ENCODE measurements around the gene CYTH4.
A peak's percentile ranks its signal among the peaks of the same experiment; 100 is the strongest.

CYTH4 gene

GRCh38 chr22:37253126-37253660, 29.1 kb upstream of the CYTH4 start:
- Histone ChIP-seq H3K4me1 (ENCODE audit: control insufficient read depth, insufficient read depth, low read length, unreplicated experiment) (peaks cover 25% of the 10 kb centered on the region), H3K4me3 (ENCODE audit: low read depth, low read length) (no peak overlapping the region), H2AFZ (ENCODE audit: low read length, unreplicated experiment) (no peak overlapping the region), H3K36me3 (ENCODE audit: insufficient read depth, low read length) (no peaks in the 10 kb centered on the region), H3K27ac (ENCODE audit: low read depth, low read length) (no peak overlapping the region), H3K79me2 (ENCODE audit: control insufficient read depth, insufficient read depth, low read length, unreplicated experiment) (no peaks in the 10 kb centered on the region), H3K27me3 (ENCODE audit: insufficient read depth, low read length) (no peaks in the 10 kb centered on the region)

DNA sequence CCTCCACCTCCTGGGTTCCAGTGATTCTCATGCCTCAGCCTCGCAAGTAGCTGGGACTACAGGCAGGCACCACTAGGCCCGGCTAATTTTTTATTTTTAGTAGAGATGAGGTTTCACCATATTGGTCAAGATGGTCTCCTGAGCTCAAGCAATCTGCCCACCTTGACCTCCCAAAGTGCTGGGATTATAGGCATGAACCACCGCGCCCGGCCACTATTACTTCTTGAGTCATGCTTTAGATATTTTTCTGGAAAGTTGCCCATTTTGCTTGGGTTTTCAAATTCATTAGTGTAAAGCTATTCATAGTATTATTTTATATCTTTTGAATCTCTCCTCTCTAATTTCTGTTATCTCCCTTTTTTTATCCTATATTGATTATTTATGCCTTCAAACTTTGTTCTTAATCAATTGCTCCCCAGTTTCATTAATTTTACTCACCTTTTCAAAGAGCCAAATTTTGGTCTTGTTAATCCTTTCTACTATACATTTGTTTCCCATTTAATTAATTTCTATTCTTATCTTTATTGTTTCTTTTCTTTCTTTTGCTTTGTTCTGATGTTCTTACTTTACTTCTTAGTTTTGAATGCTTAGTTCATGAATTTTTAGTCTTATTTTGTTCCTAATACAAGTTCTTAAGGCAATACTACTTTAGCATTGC, 28.0 kb upstream of the CYTH4 start:
- H3K36me3 ChIP-seq (ENCODE audit: insufficient read depth, low read length): no peaks in the 10 kb centered on the region
- no peaks in the 10 kb centered on the region for H3K27me3 ChIP-seq (ENCODE audit: insufficient read depth, low read length)

DNA sequence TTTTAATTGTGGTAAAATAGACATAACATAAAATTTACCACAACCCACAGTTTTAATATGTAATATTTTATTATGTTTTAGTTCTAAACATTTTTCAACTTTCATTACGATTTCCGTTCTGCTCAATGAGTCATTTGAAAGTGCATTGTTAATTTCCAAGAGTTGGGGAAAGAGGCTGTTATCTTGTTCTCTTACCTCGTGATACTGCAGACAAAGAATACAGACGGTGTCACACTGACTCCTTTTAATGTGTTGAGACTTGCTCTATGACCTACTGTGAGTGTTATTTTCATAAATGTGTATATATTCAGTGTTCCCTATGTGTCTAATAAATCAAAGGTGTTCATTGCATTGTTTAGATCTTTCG, 27.5 kb upstream of the CYTH4 start:
- peak overlapping the region; percentile 74 for H3K27ac ChIP-seq (ENCODE audit: low read depth, low read length)
- H3K4me3 ChIP-seq (ENCODE audit: low read depth, low read length): 0 out of 2 replicates have a peak overlapping the region, but pooled peaks have one; percentile 33
- H3K4me1 ChIP-seq (ENCODE audit: control insufficient read depth, insufficient read depth, low read length, unreplicated experiment): peaks cover 25% of the 10 kb centered on the region

More for the DNA sequence above, 28.0 kb upstream of the CYTH4 start:
- Histone ChIP-seq H3K4me1 (ENCODE audit: control insufficient read depth, insufficient read depth, low read length, unreplicated experiment) (peaks cover 25% of the 10 kb centered on the region), H3K27ac (ENCODE audit: low read depth, low read length) (peak overlapping the region; percentile 74), H2AFZ (ENCODE audit: low read length, unreplicated experiment) (no peak overlapping the region), H3K4me3 (ENCODE audit: low read depth, low read length) (0 out of 2 replicates have a peak overlapping the region, but pooled peaks have one; percentile 33), H3K79me2 (ENCODE audit: control insufficient read depth, insufficient read depth, low read length, unreplicated experiment) (no peaks in the 10 kb centered on the region)

GRCh38 chr22:37255558-37256006, 26.7 kb upstream of the CYTH4 start:
- no peak overlapping the region for H3K4me3 ChIP-seq (ENCODE audit: low read depth, low read length)
- no peaks in the 10 kb centered on the region for H3K27me3 ChIP-seq (ENCODE audit: insufficient read depth, low read length)
- H3K36me3 ChIP-seq (ENCODE audit: insufficient read depth, low read length): no peaks in the 10 kb centered on the region
- H2AFZ ChIP-seq (ENCODE audit: low read length, unreplicated experiment): peak overlapping the region; percentile 36
- peaks cover 25% of the 10 kb centered on the region for H3K4me1 ChIP-seq (ENCODE audit: control insufficient read depth, insufficient read depth, low read length, unreplicated experiment)
- H3K27ac ChIP-seq (ENCODE audit: low read depth, low read length): no peak overlapping the region
- H3K79me2 ChIP-seq (ENCODE audit: control insufficient read depth, insufficient read depth, low read length, unreplicated experiment): no peaks in the 10 kb centered on the region

More for the DNA sequence above, 27.5 kb upstream of the CYTH4 start:
- Histone ChIP-seq H3K27me3 (ENCODE audit: insufficient read depth, low read length) (no peaks in the 10 kb centered on the region), H3K79me2 (ENCODE audit: control insufficient read depth, insufficient read depth, low read length, unreplicated experiment) (no peaks in the 10 kb centered on the region), H3K36me3 (ENCODE audit: insufficient read depth, low read length) (no peaks in the 10 kb centered on the region), H2AFZ (ENCODE audit: low read length, unreplicated experiment) (no peak overlapping the region)

- Histone ChIP-seq H3K36me3 (ENCODE audit: insufficient read depth, low read length) (no peaks in the 10 kb centered on the region), H2AFZ (ENCODE audit: low read length, unreplicated experiment) (no peak overlapping the region), H3K27me3 (ENCODE audit: insufficient read depth, low read length) (no peaks in the 10 kb centered on the region), H3K79me2 (ENCODE audit: control insufficient read depth, insufficient read depth, low read length, unreplicated experiment) (no peaks in the 10 kb centered on the region), H3K4me1 (ENCODE audit: control insufficient read depth, insufficient read depth, low read length, unreplicated experiment) (peaks cover 25% of the 10 kb centered on the region), H3K4me3 (ENCODE audit: low read depth, low read length) (no peak overlapping the region), H3K27ac (ENCODE audit: low read depth, low read length) (no peak overlapping the region)
These were observed 26.1 kb upstream of the CYTH4 start for GRCh38 chr22:37256075-37256726.

- Histone ChIP-seq H3K27me3 (ENCODE audit: insufficient read depth, low read length) (no peaks in the 10 kb centered on the region), H3K36me3 (ENCODE audit: insufficient read depth, low read length) (no peaks in the 10 kb centered on the region), H3K4me3 (ENCODE audit: low read depth, low read length) (no peak overlapping the region), H3K79me2 (ENCODE audit: control insufficient read depth, insufficient read depth, low read length, unreplicated experiment) (no peaks in the 10 kb centered on the region), H3K4me1 (ENCODE audit: control insufficient read depth, insufficient read depth, low read length, unreplicated experiment) (peaks cover 23% of the 10 kb centered on the region), H2AFZ (ENCODE audit: low read length, unreplicated experiment) (no peak overlapping the region), H3K27ac (ENCODE audit: low read depth, low read length) (no peak overlapping the region)
These were observed 24.1 kb upstream of the CYTH4 start for GRCh38 chr22:37258005-37258752.

DNA sequence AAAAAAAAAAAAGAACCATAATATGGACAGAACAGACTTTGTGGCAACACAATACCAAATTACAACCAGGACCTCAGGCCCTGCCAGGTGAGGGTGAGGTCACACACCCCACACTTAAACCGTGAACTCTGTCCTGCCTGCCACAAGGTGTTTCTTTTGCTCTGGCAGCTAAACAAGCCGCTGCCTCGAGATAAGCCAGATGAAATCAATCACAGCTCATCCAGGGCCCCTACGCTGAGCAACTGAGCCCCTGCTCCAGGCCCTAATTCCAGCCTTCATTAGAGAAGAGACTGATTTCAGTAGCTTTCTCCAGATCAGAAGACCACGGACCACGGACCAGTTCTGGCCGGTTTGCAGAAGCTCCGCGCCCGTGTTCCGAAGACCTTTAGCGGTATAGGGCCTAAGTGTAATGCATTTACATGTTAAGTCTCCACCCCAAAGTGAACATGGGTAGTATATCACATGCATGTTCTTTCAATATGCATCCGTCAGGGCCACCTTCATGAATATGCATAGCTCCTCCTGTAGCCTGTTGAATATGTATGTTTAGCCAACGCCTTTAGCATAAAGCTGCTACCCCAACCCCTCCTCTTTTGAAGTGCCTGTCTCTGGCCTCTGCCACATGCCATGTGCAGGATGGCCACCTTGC, 23.4 kb upstream of the CYTH4 start:
- no peaks in the 10 kb centered on the region for H3K36me3 ChIP-seq (ENCODE audit: insufficient read depth, low read length)
- peaks cover 21% of the 10 kb centered on the region for H3K4me1 ChIP-seq (ENCODE audit: control insufficient read depth, insufficient read depth, low read length, unreplicated experiment)
- no peaks in the 10 kb centered on the region for H3K79me2 ChIP-seq (ENCODE audit: control insufficient read depth, insufficient read depth, low read length, unreplicated experiment)
- no peak overlapping the region for H3K27ac ChIP-seq (ENCODE audit: low read depth, low read length)
- no peak overlapping the region for H2AFZ ChIP-seq (ENCODE audit: low read length, unreplicated experiment)
- no peak overlapping the region for H3K4me3 ChIP-seq (ENCODE audit: low read depth, low read length)
- no peaks in the 10 kb centered on the region for H3K27me3 ChIP-seq (ENCODE audit: insufficient read depth, low read length)

DNA sequence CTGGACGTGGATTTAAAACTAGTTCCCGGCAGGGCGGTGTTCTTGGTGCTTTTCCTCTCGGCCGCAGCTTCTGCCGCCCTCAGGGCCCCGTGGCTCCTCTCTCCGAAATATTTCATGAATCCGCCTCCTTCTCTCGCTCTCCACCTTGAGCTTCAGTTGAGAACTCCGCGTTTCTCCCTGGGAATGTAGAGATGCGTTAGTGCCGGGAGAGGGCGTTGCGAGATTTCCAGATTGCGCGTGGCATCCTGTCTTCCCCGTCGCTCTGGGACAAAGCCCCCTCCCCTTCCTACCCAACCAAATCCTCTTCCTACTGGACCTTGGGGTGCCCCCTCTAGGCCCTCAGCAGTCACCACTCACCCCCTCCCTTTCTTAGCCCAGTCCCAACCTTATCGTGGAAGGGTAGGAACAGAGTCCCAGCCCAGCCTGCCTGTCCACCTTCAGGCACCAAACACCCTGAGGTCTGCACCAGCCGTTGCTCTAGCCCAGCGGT, 22.7 kb upstream of the CYTH4 start:
- Histone ChIP-seq H2AFZ (ENCODE audit: low read length, unreplicated experiment) (no peak overlapping the region), H3K27me3 (ENCODE audit: insufficient read depth, low read length) (no peaks in the 10 kb centered on the region), H3K79me2 (ENCODE audit: control insufficient read depth, insufficient read depth, low read length, unreplicated experiment) (no peaks in the 10 kb centered on the region), H3K4me3 (ENCODE audit: low read depth, low read length) (peak overlapping the region; percentile 62; the same call in 1 of the 2 replicates), H3K4me1 (ENCODE audit: control insufficient read depth, insufficient read depth, low read length, unreplicated experiment) (peaks cover 14% of the 10 kb centered on the region), H3K36me3 (ENCODE audit: insufficient read depth, low read length) (no peaks in the 10 kb centered on the region), H3K27ac (ENCODE audit: low read depth, low read length) (no peak overlapping the region)

- H3K36me3 ChIP-seq (ENCODE audit: insufficient read depth, low read length): no peaks in the 10 kb centered on the region
- no peaks in the 10 kb centered on the region for H3K27me3 ChIP-seq (ENCODE audit: insufficient read depth, low read length)
- no peak overlapping the region for H3K27ac ChIP-seq (ENCODE audit: low read depth, low read length)
- no peaks in the 10 kb centered on the region for H3K79me2 ChIP-seq (ENCODE audit: control insufficient read depth, insufficient read depth, low read length, unreplicated experiment)
- no peak overlapping the region for H3K4me3 ChIP-seq (ENCODE audit: low read depth, low read length)
- H3K4me1 ChIP-seq (ENCODE audit: control insufficient read depth, insufficient read depth, low read length, unreplicated experiment): peaks cover 7% of the 10 kb centered on the region
- no peak overlapping the region for H2AFZ ChIP-seq (ENCODE audit: low read length, unreplicated experiment)
These were observed 22.0 kb upstream of the CYTH4 start for GRCh38 chr22:37260155-37260795.

DNA sequence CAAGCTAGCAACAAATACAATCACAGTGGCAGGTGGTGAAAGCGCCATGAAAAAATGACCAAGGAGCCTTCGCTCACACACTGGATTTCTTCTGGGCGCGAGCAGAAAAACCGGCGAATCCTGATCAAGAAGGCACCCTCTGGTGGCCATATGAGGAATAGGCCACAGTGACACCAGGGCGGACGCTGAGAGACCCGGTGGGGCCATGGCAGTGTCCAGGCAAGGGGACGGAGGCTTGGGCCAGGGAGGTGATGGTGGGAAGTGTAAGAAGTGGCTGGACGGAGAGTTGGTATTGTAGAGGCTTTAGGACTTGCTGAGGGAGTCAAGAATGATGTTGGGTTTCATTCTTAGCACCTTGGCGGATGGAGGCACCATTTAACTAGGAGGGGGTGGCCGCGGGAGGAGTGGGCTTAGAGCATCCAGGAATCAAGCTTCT, 21.4 kb upstream of the CYTH4 start:
- H3K79me2 ChIP-seq (ENCODE audit: control insufficient read depth, insufficient read depth, low read length, unreplicated experiment): no peaks in the 10 kb centered on the region
- no peak overlapping the region for H3K4me3 ChIP-seq (ENCODE audit: low read depth, low read length)
- H2AFZ ChIP-seq (ENCODE audit: low read length, unreplicated experiment): no peak overlapping the region
- no peak overlapping the region for H3K27ac ChIP-seq (ENCODE audit: low read depth, low read length)
- H3K36me3 ChIP-seq (ENCODE audit: insufficient read depth, low read length): no peaks in the 10 kb centered on the region
- no peaks in the 10 kb centered on the region for H3K27me3 ChIP-seq (ENCODE audit: insufficient read depth, low read length)
- H3K4me1 ChIP-seq (ENCODE audit: control insufficient read depth, insufficient read depth, low read length, unreplicated experiment): peaks cover 4% of the 10 kb centered on the region
